ENCODE results near the gene PBOV1.

The PBOV1 gene

DNA sequence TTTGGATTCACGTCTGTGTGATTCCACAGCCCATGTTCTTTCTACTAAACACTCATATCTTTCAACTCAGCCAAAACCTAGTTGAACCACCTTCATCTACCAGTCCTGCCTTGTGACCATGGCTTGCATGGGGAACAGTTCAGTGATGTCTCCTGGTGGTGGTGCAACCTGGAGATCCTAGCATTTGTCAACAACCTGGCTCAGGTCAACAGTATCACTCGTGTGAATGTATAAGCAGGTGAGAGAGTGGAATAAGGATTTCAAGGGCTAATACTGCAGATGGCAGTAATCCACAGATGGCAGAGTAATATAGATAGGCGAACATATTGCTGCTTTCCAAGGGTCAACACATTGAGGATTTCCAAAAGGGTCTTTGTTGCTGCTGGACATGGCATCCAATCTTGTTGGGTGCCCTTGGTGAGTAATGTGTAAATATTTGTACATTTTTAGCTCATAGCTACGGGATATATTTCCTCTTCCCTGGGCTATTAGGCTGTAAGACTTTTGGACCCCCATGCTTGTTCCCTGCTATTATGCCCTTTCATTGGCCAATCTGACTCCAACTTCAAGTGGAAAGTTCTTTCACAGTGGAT is 13.4 kb downstream of the PBOV1 start:
- DNase-seq (ENCODE audit: low spot score) = no peak

DNA sequence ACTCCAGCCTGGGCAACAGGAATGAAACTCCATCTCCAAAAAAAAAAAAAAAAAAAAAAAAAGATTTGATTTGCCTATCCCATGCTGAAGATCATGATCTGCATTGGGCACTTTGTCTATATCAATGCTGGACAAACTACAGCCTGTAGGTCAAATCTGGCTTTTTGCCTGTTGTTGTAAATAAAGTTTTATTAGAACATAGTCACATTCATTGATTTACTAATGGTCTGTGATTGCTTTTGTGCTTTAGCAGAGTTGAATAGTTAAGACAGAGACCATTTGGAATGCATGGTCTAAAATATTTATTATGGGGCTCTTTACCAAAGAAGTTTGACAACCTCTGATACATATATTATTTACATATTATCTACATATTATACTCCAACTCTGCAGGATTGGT is 14.0 kb downstream of the PBOV1 start:
- no peak for DNase-seq (ENCODE audit: low spot score)

DNA sequence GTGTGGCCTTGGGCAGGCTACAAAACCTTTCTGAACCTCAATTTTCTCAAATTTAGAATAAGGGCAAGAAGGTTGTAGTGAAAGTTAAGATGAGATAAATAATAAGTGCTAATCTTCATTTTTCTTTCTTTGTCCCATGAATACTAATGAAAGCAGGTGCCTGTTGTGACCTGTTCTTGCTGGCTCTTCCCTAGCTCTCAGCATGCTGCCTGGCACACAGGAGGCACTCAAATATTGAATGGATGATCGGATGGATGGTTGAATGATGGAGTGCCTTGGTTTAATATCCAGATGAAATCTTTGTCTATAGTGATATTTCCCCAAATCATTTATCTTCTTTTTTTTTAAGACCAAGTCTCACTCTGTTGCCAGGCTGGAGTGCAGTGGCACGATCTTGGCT is 15.0 kb downstream of the PBOV1 start:
- no peak for DNase-seq (ENCODE audit: low spot score)

DNA sequence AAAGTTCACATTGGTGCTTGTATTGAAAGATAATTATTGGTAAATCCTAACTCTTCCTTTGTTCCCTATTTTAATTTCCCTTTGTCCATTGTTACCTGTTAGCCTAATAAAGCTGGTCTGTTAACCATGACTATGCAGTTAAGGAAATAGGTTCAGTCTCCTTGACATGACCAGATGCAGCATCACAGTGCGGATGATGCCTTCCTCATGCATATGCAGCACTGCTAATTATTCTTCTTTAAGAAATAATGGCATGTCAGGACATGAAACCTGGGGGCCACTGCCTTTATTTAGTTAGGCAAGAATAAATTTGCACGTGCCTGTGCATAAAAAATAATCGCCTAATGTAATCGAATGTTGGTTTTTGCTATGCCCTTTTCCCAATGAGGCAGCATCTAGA is 16.5 kb downstream of the PBOV1 start:
- DNase-seq (ENCODE audit: low spot score) = no peak

DNA sequence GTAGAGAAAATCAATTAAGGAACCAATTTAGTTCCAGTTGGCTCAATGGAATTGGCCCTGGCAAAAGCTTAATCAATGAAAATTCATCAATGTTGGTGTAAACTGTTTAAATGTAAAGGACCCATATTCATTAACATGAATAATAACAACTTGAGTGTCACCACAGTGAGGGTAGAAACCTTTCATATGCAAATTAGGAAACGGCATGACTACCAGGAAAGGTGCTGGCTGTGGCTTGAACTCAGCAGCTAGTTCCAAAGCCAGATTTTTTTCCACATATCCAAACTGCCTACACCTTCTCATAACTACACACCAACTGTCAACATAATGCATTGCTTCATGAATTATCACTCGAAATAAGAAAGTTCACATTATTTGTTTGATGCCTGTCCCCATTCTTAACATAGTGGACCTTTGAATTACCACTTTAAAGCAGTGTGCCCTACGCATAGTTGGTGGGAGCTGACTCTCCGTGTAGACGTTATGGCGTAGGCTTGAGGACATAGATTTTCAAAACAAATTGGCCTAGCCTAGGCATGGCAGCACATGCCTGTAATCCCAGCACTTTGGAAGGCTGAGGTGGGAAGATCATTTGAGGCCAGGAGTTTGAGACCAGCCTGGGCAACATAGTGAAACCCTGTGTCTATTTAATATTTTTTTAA is 19.7 kb downstream of the PBOV1 start:
- no peak for DNase-seq (ENCODE audit: low spot score)

DNA sequence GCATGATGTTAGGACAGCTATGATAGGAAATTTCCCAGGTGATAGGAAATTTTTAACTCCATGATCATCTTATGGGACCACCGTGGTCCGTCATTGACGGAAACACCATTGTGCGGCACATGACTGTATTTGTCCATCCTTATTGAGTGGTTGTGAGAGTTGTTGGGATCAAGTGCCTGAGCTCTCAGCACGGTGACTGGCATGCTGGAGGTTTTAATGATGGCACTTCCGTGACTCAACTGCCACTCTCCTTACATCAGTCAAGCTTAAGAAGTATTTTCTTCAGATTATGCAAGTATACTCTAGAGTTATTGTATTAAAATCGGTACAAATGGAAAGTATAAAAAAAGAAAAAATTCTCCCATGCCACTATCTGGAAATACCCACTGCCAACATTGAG is 20.7 kb downstream of the PBOV1 start:
- DNase-seq (ENCODE audit: low spot score) = no peak

DNA sequence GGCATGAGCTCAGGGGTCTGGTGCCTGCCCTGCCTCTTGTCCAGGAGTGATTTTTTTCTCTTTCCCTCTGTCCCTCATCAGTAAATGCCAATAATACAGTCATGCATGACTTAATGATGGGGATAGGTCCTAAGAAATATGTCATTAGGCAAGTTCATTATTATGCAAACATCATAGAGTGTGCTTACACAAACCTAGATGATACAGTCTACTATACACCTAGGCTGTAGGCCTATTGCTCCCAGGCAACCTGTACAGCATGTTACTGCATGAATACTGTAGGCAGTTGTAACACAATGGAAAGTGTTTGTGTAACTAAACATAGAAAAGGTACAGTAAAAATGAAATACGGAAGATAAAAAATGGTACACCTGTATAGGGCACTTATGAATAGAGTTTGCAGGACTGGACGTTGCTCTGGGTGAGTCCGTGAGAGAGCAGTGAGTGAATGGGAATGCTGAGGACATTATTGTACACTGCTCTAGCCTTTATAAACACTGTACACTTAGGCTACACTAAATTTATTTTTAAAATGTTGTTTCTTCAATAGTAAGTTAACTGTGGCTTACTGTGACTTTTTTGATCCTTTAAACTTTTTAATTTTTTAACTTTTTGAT is 22.1 kb downstream of the PBOV1 start:
- no peak for DNase-seq (ENCODE audit: low spot score)

DNA sequence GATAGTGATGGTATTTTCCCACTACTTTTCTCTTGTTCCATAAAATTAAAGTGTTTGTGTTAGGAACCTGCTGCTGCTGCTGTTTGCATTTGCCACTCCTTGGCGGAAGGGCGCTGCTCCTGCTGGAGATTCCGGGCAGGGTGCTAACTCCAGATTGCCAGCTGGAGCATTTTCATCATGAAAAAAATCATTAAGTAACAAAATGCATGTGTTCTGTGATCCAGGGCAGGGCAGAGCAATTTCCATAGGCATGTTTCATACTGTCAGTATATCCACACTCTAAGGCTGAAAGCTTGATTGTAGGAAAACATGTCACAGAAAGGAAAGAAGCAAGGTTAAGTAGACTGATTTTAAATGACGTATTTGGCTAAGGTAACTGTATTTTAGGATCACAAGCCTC is 24.0 kb downstream of the PBOV1 start:
- no peak for DNase-seq (ENCODE audit: low spot score)

DNA sequence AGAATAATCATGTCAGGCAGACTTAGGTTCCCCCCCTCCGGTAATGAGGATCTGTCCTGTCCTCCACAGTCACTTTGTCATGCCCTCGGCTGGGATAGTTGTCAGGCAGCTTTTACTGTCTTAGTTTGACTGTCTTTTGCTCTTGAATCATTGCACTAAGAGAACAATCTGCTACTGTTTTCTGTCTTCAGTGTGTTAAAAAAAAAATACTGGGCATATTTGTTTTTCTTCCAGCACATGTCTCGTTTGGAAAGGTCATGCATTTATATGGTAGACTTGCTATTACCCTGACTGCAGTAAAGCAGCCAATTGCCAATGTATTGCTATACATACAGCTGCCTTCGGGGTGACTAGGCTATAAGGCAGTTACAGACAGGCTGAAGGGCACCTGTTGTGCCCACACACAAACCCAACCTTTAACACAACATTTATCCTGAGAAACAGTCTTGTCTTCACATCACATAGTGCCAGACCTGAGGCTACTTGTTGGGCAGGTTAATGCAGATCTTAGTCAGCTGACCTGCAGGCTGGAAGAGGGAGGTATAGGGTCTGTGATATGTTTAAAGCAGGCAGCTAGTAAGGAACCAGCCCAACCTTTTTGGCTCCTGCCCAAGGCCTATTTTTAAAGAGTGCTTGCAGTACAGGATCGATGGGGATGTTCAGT is 29.9 kb downstream of the PBOV1 start:
- DNase-seq (ENCODE audit: low spot score) = peak; percentile 78

DNA sequence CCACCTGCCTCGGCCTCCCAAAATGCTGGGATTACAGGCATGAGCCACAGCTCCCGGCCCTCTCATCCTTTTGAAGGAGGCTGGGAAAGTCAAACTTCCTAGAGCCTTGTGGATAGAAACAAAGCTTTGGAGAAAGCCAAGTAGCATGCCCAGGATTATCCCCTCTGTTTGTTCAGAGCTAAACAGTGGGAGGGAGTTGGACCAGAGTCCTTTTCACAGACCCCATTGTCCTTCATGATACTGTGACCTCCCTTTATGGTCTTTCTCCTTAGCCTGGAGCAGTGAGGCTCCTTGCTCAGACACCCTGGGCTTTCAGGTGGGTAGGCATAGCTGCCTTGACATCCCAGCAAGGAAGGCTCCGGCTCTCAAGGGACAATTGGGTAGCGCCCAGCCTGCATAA is 31.1 kb downstream of the PBOV1 start:
- no peak for DNase-seq (ENCODE audit: low spot score)

DNA sequence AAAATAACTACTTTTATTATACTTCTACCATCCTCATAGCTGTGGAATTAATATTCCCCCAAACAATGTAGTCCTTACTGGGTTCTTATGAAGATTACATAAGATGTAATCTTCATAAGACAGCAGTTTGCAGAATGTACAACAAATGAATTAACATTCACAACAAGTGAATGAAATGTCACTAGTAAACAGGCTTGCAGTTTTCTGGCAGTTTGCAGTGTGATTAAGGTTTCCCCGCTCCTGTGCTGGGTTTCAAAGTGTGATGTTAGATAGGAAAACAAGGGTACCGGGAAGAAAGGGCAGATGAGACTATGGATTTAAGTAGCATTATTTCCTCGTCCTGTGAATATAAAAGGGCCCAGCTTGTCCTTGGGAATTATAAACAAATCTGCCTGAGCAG is 34.1 kb downstream of the PBOV1 start:
- no peak for DNase-seq (ENCODE audit: low spot score)

DNA sequence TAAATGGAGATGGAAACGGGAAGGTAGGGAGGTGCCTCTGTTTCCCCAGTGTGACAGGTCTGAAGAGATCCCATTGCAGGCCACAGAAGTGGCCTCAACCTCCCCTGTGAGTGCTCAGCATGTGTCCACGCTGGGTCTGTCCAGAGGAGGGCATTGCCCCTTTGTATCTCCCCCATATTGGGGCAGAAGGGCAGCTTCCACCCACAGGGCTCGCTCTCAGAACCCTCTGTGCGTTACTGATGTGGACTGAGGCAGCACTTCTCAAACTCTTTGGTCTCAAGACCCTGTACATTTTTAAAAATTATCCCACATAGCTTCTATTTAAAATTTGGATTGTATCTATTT is 34.5 kb downstream of the PBOV1 start:
- no peak for DNase-seq (ENCODE audit: low spot score)

DNA sequence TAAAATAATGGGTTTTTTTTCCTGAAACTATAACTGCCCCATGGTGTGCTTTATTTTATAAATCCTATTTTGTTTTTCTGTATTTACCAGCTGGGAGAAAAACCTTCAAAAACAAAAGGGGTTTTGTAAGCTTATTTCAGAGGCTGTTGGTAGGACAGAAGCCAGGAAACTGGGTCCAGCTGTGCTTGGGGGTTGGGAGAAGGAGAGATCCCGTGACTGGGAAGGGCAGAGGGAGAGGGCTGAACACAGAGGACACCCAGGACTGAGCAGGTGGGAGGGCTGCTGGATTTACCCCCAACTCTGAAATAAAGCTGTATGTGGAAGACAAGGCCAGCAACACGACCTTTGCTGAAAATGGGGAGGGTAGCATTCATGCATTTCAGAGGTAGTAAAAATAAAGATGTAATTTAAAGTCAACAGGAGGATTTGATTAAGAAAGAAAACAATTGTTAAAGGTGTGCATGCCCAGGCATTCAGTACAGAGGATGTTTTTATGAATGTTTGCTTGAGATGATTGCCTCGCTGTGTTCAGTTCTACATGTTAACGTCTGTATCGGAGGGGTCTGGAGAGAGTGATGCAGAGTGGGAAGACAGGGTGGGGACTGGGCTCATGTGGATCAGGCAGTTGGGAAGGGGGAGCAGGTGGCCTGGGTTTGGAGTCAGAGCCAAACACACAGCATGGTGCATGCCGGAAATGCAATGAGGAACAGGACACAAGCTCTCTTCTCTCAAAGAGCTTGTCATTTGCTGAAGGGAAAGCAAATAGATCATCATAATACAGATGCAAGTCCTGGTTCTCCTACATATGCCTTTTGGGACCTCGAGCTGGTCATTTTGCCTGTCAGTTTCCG is 35.1 kb downstream of the PBOV1 start:
- DNase-seq (ENCODE audit: low spot score) = peak; percentile 96

DNA sequence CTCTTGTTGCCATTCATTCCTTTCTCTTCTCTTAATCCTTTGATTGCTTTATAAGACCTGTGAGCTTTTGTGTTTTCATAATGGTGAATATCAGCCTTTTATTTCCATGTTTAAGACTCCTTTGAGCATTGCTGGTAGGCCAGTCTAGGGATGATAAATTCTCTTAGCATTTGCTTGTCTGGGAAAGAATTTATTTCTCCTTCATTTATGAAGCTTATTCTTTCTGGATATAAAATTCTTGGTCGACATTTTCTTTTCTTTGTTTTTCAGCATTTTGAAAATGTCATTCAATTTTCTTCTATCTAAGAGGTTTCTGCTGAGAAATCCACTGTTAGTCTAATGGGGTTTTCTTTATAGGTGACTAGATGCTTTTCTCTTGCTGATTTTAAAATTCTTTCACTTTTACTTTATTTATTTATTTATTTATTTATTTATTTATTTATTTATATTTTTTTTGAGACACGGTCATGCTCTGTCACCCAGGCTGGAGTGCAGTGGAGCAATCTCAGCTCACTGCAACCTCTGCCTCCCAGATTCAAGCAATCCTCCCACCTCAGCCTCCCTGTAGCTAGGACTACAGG is 41.5 kb downstream of the PBOV1 start:
- DNase-seq (ENCODE audit: low spot score) = no peak

DNA sequence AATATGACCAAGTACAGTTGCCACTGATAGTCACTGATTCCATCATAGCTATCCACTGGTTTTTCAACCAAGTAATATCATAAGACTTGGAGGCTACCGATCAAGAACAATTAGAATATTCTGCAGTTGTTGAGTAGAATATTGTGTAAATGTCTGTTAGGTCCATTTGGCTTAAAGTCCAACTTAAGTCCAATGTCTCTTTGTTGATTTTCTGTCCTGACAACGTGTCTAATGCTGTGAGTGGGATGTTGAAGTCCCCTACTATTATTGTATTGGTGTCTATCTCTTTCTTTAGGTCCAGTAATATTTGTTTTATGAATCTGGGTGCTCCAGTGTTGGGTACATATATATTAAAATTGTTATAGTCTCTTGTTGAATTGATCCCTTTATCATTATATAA is 42.7 kb downstream of the PBOV1 start:
- no peak for DNase-seq (ENCODE audit: low spot score)

Data from globus pallidus (tissue), 1 donor.